Suprapubic skin (tissue), 4 donors: Measurements from ENCODE around the gene SLC25A13.

Experiments
- EP300 ChIP-seq: sonication (generic); formaldehyde crosslinking; IDR thresholded peaks from one replicate; pipeline ENCODE4 v1.6.1; 2017; ENCODE audit warnings: antibody characterized with exemption
- POLR2A ChIP-seq, 2 donors: fragments of 450-650 bp; IDR thresholded peaks; one replicate each; pipeline ENCODE4 v1.6.1; 2017; ENCODE audit warnings: antibody characterized with exemption in 2 of 2, mild to moderate bottlenecking in 2 of 2, moderate library complexity in 2 of 2
- POLR2AphosphoS5 ChIP-seq, 3 donors: sonication (generic); formaldehyde crosslinking; IDR thresholded peaks; one replicate each; pipeline ENCODE4 v1.6.1; 2017; ENCODE audit warnings: antibody characterized with exemption in 3 of 3
- TF ChIP-seq, protein P1 (sequence below), 2 donors: fragments of 200-600 bp in 1 of 2; fragments of 450-650 bp in 1 of 2; sonication (generic) in 1 of 2; IDR thresholded peaks; one replicate each; pipeline ENCODE4 v1.5.1; 2016 to 2019; ENCODE audit warnings: antibody characterized with exemption in 2 of 2, mild to moderate bottlenecking in 1 of 2, moderate library complexity in 1 of 2

DNA sequence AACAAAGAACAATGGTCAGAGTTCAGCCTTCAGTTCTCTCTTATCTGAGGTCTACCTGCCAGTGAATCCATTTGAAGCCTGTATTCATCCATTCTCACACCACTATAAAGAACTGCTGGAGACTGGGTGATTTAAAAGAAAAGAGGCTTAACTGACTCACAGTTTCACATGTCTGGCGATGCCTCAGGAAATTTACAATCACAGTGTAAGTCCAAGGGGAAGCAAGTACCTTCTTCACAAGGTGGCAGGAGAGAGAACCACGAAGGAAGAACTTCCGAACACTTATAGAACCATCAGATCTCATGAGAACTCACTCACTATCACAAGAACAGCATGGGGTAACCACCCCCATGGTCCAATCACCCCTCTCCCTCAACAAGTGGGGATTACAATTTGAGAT is 33.0 kb upstream of the SLC25A13 start:
- TF ChIP-seq, protein P1, sequence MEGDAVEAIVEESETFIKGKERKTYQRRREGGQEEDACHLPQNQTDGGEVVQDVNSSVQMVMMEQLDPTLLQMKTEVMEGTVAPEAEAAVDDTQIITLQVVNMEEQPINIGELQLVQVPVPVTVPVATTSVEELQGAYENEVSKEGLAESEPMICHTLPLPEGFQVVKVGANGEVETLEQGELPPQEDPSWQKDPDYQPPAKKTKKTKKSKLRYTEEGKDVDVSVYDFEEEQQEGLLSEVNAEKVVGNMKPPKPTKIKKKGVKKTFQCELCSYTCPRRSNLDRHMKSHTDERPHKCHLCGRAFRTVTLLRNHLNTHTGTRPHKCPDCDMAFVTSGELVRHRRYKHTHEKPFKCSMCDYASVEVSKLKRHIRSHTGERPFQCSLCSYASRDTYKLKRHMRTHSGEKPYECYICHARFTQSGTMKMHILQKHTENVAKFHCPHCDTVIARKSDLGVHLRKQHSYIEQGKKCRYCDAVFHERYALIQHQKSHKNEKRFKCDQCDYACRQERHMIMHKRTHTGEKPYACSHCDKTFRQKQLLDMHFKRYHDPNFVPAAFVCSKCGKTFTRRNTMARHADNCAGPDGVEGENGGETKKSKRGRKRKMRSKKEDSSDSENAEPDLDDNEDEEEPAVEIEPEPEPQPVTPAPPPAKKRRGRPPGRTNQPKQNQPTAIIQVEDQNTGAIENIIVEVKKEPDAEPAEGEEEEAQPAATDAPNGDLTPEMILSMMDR (IDR thresholded peaks at IDR 0.05), result no peak
- TF ChIP-seq POLR2A (IDR thresholded peaks at IDR 0.05) (no peak), POLR2AphosphoS5 (IDR thresholded peaks at IDR 0.05) (no peak), EP300 (no peak)
